Mesendoderm (in vitro differentiated cells): ENCODE measurements around the gene ATXN2L.

Source experiments
- DNase-seq: peaks from one replicate; pipeline ENCODE4 v3.0.0; 2013
- H2AK5ac ChIP-seq: 2 replicates; pipeline ENCODE4 v1.6.1; 2013; ENCODE audit warnings: low read length, inconsistent platforms
- H2BK120ac ChIP-seq: 2 replicates; pipeline ENCODE4 v1.6.1; 2013; ENCODE audit warnings: low read depth, mild to moderate bottlenecking, low read length, moderate library complexity, mixed read lengths
- H2BK15ac ChIP-seq: replicated peaks from 2 replicates; pipeline ENCODE4 v1.6.1; 2013; ENCODE audit warnings: low read depth, mild to moderate bottlenecking, moderate library complexity
- H2BK5ac ChIP-seq: 2 replicates; pipeline ENCODE4 v1.6.1; 2013; ENCODE audit warnings: low read length, inconsistent platforms
- H3K18ac ChIP-seq: 2 replicates; pipeline ENCODE4 v1.6.1; 2013; ENCODE audit warnings: mild to moderate bottlenecking, low read length, mixed read lengths
- H3K23ac ChIP-seq: one replicate; pipeline ENCODE4 v1.6.1; 2013; ENCODE audit warnings: low read length
- H3K27ac ChIP-seq: 2 replicates; pipeline ENCODE4 v1.5.1; 2013; ENCODE audit warnings: low read depth, mild to moderate bottlenecking, inconsistent platforms, low read length, moderate library complexity
- H3K27me3 ChIP-seq: 2 replicates; pipeline ENCODE4 v1.6.1; 2013; ENCODE audit warnings: low read length, control low read depth, mild to moderate bottlenecking, inconsistent platforms; ENCODE audit not compliant: insufficient read depth, poor library complexity
- H3K36me3 ChIP-seq: 2 replicates; pipeline ENCODE4 v1.6.1; 2013; ENCODE audit warnings: low read length, inconsistent platforms; ENCODE audit not compliant: control insufficient read depth, insufficient read depth
- H3K4ac ChIP-seq: one replicate; pipeline ENCODE4 v1.6.1; 2013; ENCODE audit warnings: low read depth, mild to moderate bottlenecking, low read length, moderate library complexity
- H3K4me1 ChIP-seq: 2 replicates; pipeline ENCODE4 v1.6.1; 2013; ENCODE audit warnings: low read depth, low read length, inconsistent platforms; ENCODE audit not compliant: control insufficient read depth
- H3K4me2 ChIP-seq: 2 replicates; pipeline ENCODE4 v1.6.1; 2013; ENCODE audit warnings: low read length
- H3K4me3 ChIP-seq: 2 replicates; pipeline ENCODE4 v1.5.1; 2013; ENCODE audit warnings: mild to moderate bottlenecking, low read length
- H3K56ac ChIP-seq: one replicate; pipeline ENCODE4 v1.6.1; 2013; ENCODE audit warnings: low read length
- H3K79me1 ChIP-seq: 2 replicates; pipeline ENCODE4 v1.6.1; 2013; ENCODE audit warnings: low read length, inconsistent platforms
- H3K79me2 ChIP-seq: 2 replicates; pipeline ENCODE4 v1.6.1; 2013; ENCODE audit warnings: mild to moderate bottlenecking, low read length; ENCODE audit not compliant: control insufficient read depth, insufficient read depth
- H3K9ac ChIP-seq: 2 replicates; pipeline ENCODE4 v1.6.1; 2013; ENCODE audit warnings: low read length, inconsistent platforms
- H4K5ac ChIP-seq: one replicate; pipeline ENCODE4 v1.6.1; 2013; ENCODE audit warnings: low read length
- H4K8ac ChIP-seq: one replicate; pipeline ENCODE4 v1.6.1; 2013; ENCODE audit warnings: low read depth, mild to moderate bottlenecking, control low read depth, low read length, moderate library complexity
- WGBS: extraction: QIAGEN DNeasy Blood & Tissue Kit; methylation state at CpG from one replicate; pipeline ENCODE4 v1.1.7; 2013; ENCODE audit warnings: low lambda C conversion rate, missing lambda C conversion rate; ENCODE audit not compliant: insufficient coverage; ENCODE audit errors: extremely low coverage; 5-methylcytosine and 5-hydroxymethylcytosine counted together

Gene ATXN2L

GRCh38 chr16:28834349-28834748, 11.6 kb downstream of the ATXN2L start:
- H3K4me3 ChIP-seq, result no peak overlapping the region
- no CpG with 5 or more reads among the region's 14 CpGs for WGBS
- H3K36me3 ChIP-seq, result peaks cover 46% of the 10 kb centered on the region
- no peak overlapping the region for H3K27ac ChIP-seq
- no peaks in the 10 kb centered on the region for H3K4me1 ChIP-seq
- no peak overlapping the region for H2BK120ac ChIP-seq
- H2AK5ac ChIP-seq, result no peak overlapping the region
- no peak overlapping the region for H4K8ac ChIP-seq
- no peak overlapping the region for H3K56ac ChIP-seq
- H3K79me2 ChIP-seq, result peaks cover 3% of the 10 kb centered on the region
- no peak overlapping the region for H2BK5ac ChIP-seq
- no peak overlapping the region for H2BK15ac ChIP-seq
- H3K27me3 ChIP-seq, result no peaks in the 10 kb centered on the region
- peaks cover 9% of the 10 kb centered on the region for H3K79me1 ChIP-seq
- no peak for DNase-seq
- no peak overlapping the region for H3K23ac ChIP-seq
- H3K4ac ChIP-seq, result no peak overlapping the region
- H3K9ac ChIP-seq, result no peak overlapping the region
- H3K4me2 ChIP-seq, result no peak overlapping the region
- H3K18ac ChIP-seq, result no peak overlapping the region
- H4K5ac ChIP-seq, result no peak overlapping the region

DNA sequence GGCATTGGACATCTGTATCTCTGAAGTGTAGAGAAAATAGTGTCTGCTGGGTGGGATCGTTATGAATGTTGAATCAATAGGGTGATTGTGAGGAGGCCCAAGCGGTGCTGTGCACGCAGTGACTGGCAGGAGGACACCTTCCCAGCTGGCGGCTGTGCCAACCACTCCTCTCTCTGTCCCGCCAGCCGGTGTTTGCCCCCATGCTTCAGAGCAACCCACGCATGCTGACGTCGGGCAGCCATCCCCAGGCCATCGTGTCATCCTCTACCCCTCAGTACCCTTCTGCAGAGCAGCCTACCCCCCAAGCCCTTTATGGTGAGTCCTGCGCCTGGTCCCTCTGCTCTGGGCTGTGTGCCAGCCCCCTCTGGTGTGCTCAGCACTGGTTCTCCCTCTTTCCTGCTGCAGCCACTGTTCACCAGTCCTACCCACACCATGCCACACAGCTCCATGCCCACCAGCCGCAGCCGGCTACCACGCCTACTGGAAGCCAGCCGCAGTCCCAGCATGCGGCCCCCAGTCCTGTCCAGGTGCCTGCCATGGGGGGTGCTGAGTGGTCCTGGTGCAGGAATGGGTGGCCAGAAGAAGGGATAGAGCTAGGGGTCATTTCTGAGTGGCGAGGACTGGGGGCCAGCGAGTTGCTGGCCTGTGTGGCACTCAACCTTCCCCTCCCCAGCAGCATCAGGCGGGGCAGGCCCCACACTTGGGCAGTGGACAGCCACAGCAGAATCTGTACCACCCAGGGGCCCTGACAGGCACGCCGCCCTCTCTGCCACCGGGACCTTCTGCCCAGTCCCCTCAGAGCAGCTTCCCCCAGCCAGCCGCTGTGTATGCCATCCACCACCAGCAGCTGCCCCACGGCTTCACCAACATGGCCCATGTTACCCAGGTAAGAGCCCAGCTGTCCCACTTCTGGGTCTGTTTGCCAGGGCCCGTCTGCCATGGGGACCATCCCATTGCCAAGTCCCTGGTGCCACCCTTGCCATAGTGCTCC, 12.4 kb downstream of the ATXN2L start:
- Histone ChIP-seq H3K36me3 (peaks cover 40% of the 10 kb centered on the region), H4K5ac (no peak overlapping the region), H2BK120ac (no peak overlapping the region)

DNA sequence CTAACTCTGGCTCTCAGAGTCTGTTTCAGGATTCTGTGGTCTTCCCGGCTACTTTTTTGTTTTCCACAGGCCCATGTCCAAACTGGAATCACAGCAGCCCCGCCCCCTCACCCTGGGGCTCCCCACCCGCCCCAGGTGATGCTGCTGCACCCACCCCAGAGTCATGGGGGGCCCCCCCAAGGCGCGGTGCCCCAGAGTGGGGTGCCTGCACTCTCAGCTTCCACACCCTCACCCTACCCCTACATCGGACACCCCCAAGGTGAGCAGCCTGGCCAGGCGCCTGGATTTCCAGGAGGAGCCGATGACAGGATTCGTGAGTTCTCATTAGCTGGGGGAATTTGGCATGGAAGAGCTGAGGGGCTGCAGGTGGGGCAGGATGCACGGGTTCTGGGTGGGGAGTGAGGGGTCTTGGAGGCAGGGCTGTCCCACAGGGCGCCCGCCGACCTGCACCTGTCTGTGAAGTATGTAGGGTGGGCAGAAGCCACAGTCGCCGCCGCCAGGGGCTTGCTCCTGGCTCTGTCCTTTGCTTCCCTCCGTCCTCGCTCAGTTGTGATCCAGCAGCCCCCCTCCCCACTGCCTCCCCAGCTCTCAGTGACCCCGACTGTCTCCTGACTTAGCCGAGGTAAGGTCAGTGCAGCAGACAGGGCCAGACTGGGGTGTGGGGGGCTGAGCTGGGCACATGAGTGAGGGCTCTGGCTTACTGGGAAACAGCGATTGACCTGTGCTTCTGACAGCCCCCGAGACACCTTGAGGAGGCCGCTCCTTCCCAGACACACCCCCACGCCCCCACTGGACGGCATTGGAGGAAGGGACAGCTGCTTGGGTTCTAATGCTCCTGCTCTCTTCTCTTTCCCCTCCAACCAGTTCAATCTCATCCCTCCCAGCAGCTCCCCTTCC, 13.3 kb downstream of the ATXN2L start:
- Histone ChIP-seq H3K27me3 (no peaks in the 10 kb centered on the region), H2BK120ac (no peak overlapping the region), H2BK15ac (no peak overlapping the region), H3K23ac (no peak overlapping the region), H3K4ac (no peak overlapping the region), H4K5ac (no peak overlapping the region), H3K36me3 (peaks cover 34% of the 10 kb centered on the region), H3K27ac (no peak overlapping the region), H2AK5ac (no peak overlapping the region), H3K79me1 (no peaks in the 10 kb centered on the region), H2BK5ac (no peak overlapping the region), H3K56ac (no peak overlapping the region), H3K9ac (no peak overlapping the region), H3K18ac (no peak overlapping the region), H4K8ac (no peak overlapping the region), H3K4me3 (no peak overlapping the region), H3K4me2 (no peak overlapping the region), H3K4me1 (no peaks in the 10 kb centered on the region), H3K79me2 (no peaks in the 10 kb centered on the region)
- WGBS, result no CpG with 5 or more reads among the region's 25 CpGs
- DNase-seq, result peak; percentile 22

More for the DNA sequence above, 12.4 kb downstream of the ATXN2L start:
- no peaks in the 10 kb centered on the region for H3K79me2 ChIP-seq
- no peaks in the 10 kb centered on the region for H3K4me1 ChIP-seq
- H3K9ac ChIP-seq, result no peak overlapping the region
- no peaks in the 10 kb centered on the region for H3K27me3 ChIP-seq
- no peak overlapping the region for H3K4me2 ChIP-seq
- no peak overlapping the region for H3K23ac ChIP-seq
- H2AK5ac ChIP-seq, result no peak overlapping the region
- H3K27ac ChIP-seq, result no peak overlapping the region
- DNase-seq, result no peak
- WGBS, result no CpG with 5 or more reads among the region's 25 CpGs
- no peak overlapping the region for H3K18ac ChIP-seq
- H4K8ac ChIP-seq, result no peak overlapping the region
- H3K4me3 ChIP-seq, result no peak overlapping the region
- H2BK15ac ChIP-seq, result no peak overlapping the region
- no peak overlapping the region for H2BK5ac ChIP-seq
- peaks cover 4% of the 10 kb centered on the region for H3K79me1 ChIP-seq
- H3K56ac ChIP-seq, result no peak overlapping the region
- H3K4ac ChIP-seq, result no peak overlapping the region

- Histone ChIP-seq H3K18ac (no peak overlapping the region), H3K36me3 (peaks cover 34% of the 10 kb centered on the region), H3K4me1 (no peaks in the 10 kb centered on the region), H4K5ac (no peak overlapping the region), H3K23ac (no peak overlapping the region), H3K56ac (no peak overlapping the region), H3K9ac (no peak overlapping the region), H3K4ac (no peak overlapping the region), H3K79me1 (no peaks in the 10 kb centered on the region), H3K4me3 (no peak overlapping the region), H2BK15ac (no peak overlapping the region), H3K79me2 (no peaks in the 10 kb centered on the region), H3K27ac (no peak overlapping the region), H2BK120ac (no peak overlapping the region), H2BK5ac (no peak overlapping the region), H3K27me3 (no peaks in the 10 kb centered on the region), H3K4me2 (no peak overlapping the region), H2AK5ac (no peak overlapping the region), H4K8ac (no peak overlapping the region)
- WGBS, result no CpG with 5 or more reads among the region's 8 CpGs
- DNase-seq, result no peak
These were observed 13.9 kb downstream of the ATXN2L start for GRCh38 chr16:28836761-28837064.

DNA sequence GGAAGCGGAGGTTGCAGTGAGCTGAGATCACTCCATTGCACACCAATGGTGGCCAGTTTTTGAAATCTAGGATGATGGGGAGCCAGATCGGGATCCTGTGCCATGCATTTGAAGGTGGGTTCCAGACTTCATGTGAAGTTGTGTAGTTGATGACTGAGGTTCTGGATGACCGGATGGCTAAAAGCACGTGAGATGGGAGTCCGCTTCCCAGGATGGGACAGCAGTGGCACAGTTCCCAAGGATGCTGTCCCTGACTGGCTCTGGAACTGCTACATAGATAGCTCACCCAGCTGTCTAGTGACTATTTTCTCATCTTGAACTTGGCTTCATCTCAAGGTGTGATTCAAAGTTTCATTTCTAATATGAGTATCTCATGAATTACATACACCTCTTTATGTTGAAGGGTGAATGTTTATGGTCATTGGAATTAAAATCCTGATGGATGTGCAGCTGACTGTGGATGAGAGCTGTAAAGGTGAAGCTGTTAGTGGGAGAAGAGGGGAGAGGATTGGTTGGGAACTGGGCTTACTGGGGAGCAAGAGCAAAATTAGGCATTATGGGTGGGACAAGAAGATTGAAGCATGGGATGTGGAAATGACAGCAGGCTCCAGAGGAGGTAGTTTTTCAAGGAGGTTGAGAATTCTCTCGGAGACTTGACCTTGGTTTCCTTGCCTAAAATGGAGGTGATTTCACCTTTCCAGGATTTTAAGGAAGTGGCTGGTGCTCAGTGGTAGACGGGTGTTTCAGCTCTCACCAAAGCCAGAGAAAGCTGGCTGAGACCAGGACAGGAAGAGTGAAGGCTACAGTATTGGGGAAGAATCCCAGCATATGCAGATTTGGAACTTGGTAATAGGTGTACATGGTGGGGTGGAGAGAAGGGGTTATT, 15.1 kb downstream of the ATXN2L start:
- Histone ChIP-seq H3K79me2 (no peaks in the 10 kb centered on the region), H3K4me1 (no peaks in the 10 kb centered on the region), H3K79me1 (no peaks in the 10 kb centered on the region), H3K36me3 (peaks cover 34% of the 10 kb centered on the region), H3K56ac (no peak overlapping the region), H4K5ac (no peak overlapping the region), H2BK5ac (no peak overlapping the region), H3K9ac (no peak overlapping the region), H3K18ac (no peak overlapping the region), H3K27ac (no peak overlapping the region), H3K23ac (no peak overlapping the region), H4K8ac (no peak overlapping the region), H2BK120ac (no peak overlapping the region), H3K27me3 (no peaks in the 10 kb centered on the region), H3K4ac (no peak overlapping the region), H3K4me2 (no peak overlapping the region), H2AK5ac (no peak overlapping the region), H3K4me3 (no peak overlapping the region), H2BK15ac (no peak overlapping the region)
- no peak for DNase-seq
- WGBS, result no CpG with 5 or more reads among the region's 7 CpGs
